GM19099 (cell line): ENCODE data around the gene RAB6B.

Experiments used
- POLR2A ChIP-seq: IDR thresholded peaks from 3 replicates; pipeline ENCODE4 v1.6.1; 2011; ENCODE audit warnings: low read depth; ENCODE audit not compliant: insufficient read length; ENCODE audit errors: extremely low read depth

RAB6B gene

DNA sequence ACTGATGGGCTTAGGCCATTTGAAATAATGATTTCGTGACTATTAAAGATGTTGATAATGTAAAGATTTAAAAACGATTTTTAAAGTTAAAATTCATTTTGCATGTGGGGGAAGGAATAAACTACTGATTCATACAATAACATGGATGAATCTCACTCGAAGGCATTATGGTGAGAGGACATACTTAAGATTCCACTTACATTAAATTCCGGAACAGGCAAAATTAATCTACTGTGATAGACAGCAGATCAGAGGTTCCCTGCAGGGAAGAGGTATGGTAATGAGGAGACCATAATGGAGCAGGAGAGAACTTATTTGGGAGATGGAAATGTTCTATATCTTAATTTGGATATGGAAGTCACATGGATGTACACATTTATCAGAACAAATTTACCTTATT, 28.4 kb upstream of the RAB6B start:
- no peak for TF ChIP-seq POLR2A

DNA sequence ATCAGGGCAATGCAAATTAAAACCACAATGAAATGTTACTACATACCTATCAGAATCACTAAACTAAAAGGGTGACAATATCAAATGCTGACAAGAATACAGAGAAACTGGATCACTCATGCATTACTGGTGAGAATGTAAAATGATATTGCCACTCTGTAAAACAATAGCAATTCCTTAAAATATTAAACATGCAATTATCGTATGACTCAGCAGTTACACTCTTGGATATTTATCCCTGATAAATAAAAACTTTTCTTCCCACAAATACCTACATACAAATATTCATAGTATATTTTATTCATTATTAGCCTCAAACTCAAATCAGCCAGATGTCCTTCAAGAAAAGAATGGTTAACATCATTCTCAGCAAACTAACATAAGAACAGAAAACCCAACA, 25.9 kb upstream of the RAB6B start:
- TF ChIP-seq POLR2A = no peak

DNA sequence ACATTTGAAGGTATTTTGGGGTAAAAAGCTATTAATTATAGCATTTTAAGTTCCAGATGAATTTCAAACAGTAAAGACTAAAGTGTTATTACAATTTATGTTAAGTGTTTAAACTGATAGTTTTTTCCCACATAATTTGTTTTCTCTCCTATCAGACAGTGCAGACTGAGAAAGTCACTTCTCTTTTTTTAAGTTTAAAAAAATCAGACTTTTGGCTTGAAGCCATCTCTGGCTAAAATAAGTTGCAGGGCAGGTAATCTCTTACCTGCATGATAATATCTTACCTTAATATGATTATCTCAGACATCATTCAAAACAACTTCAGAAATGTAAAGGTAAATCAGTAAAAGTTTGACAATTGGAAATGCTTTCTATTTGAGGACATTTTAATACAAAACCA, 21.5 kb upstream of the RAB6B start:
- TF ChIP-seq POLR2A = no peak

DNA sequence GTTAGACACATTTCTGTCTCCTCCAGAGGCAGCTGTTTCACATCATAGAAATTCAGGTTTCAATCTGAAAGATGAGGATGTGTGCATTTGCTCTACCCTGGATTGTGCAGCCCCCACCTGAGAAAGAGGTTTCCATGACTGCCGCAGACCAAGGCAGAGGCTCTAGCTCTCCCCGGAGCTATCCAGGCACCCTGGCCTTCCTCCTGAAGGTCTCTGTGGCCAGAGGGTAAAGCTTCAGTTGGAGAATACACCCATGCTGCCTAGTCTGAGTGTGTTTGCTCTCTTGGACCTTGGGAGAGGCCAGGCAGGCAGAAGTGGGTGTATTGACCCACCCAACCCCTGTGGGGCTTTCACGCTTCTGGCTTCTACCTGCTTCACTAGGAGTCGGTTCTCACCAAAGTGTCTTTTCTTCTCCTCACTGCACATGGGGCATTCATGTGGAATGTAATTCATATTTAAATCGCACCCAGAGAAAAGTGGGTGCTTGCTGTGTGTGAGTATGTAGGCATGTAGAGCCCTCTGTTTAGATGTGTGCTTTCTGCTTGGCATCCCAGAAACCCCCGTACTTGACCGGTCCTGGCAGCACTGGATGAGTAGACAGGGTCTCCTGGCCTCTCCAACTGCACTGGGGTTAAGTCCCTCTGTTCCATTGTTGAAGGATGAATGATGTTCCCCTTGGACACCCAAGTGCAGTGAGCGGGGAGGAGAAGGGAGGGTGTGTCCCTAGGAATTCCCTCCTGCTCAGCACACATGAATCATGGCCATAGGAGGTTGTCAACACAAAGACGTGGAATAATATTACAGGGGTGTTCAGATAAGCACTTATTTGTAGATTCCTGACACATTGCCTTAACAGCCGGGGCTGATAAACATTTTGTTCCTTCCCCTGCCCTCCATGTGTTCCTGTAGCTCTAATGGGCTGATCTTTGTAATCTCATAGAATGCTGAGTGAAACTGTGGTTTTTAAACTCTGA, 20.3 kb upstream of the RAB6B start:
- TF ChIP-seq POLR2A = no peak

- no peak for TF ChIP-seq POLR2A
Measured at GRCh38 chr3:133914839-133915600, 19.3 kb upstream of the RAB6B start.

- TF ChIP-seq POLR2A = no peak
Measured at GRCh38 chr3:133910422-133910821, 14.7 kb upstream of the RAB6B start.

GRCh38 chr3:133905376-133905775, 9.7 kb upstream of the RAB6B start:
- TF ChIP-seq POLR2A = no peak

- no peak for TF ChIP-seq POLR2A
Measured at GRCh38 chr3:133901847-133902246, 6.2 kb upstream of the RAB6B start.

GRCh38 chr3:133901083-133901482, 5.4 kb upstream of the RAB6B start:
- TF ChIP-seq POLR2A = no peak

- no peak for TF ChIP-seq POLR2A
Measured at GRCh38 chr3:133899311-133899710, 3.6 kb upstream of the RAB6B start.

- no peak for TF ChIP-seq POLR2A
Measured at GRCh38 chr3:133897547-133897946, 1.9 kb upstream of the RAB6B start.

DNA sequence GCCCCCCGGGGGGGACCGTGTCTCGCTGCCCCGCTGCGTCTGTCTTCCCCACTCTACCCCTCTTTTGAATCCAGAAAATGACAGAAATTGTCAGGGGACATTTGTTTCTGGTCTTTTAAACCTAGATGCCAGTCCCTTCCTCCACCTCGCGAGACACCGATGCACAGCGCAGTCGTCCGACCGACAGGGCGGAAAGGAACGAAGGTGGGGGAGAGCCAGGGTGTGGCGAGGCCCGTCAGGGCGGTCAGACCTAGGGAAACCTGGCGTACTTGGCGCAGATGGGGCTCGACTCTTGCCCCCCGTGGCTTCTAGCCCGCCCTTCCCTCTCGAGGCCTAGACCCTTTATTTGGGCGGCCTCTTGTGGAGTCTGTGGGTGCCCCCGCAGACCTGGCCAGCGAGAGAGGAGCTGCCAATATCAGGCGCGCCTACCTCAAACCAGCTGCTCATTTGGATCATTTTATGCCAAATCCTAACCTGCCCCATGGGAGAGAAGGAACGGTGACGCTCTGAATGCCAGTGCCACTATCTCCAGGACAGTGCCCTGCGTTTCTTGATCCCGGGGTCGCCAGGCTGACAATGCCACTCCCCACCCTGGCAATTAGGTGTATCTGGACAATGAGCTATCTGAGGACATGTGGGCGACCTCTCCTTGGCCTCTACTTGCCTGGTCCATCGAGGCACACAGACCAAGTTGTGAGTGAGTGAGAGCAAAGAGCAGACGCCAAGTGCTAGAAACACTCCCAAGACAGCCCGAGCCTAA, 500 bp upstream of the RAB6B start:
- TF ChIP-seq POLR2A = no peak

DNA sequence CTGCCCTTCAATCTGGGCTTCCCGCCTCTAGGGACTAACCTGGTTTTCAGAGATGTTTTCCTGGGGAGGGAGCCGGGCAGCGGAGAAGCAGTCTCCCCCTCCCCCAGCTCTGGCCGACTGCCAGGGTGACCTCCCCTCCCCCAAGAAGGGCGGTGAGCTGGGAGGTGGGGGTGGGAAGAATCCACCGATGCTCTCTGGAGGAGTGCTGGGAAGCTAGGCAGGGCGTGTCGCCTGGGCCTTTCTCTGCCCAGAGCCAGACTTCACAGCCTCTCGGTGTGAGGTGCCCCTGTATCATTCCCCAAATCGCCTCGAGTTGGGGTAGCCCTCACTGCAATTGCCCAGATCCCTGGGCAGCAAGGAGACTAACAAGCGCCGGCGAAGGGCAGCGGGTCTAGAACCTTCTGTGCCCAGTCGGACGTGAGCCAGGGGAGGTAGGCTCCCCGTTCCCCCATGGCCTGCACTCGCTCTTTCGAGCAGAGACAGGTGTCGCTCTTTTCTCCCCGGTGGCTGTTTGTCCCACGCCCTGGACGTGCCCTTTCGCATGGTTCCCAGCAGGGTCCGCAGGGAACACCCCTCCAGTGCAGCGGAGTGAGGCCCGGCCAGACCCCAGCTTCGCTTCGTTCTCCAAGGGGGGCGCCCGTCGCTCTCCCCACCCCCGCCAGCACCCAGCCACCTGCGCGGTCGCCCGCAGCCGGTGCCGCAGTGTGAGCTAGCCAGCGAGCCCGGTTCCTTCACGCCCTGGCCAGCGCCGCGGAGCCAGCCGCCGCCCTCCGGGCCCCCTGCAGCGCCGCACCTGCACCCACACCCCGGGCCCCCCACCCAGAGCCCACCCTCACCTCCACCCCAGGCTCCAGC, 1.1 kb downstream of the RAB6B start:
- no peak for TF ChIP-seq POLR2A

DNA sequence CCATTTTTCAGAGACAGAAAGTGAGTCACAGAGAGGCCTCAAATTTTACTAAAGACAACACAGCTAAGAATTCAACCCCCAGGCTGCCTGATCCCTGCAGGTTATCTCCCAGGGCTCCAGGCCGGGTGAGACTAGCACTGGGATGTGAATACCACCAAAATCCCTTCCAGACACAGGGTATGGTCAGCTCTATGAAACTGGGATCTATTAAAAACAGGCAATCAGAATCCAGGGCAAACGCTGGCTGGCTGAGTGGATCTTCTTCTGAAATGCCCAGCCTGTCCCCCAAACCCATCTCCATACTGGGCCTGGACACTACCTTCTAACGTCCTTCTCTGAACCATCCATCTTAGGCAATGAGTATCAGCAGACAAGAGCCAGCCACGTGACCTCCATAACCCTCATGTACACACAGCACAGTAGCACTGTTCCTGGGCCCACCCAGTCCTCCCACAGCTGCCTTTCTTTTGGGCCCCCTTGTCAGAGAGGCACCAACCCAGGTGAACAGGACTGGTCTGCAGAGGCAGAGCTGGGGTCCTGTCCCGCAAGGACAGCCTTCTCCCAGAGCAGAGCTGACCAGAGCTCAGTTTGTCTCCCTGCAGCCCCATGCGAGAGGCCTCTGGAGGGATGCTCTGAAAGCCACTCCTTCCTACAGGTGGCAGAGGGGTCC, 1.9 kb downstream of the RAB6B start:
- TF ChIP-seq POLR2A = no peak
